ENCODE measurements around the gene PLA2G7.

The PLA2G7 gene

DNA sequence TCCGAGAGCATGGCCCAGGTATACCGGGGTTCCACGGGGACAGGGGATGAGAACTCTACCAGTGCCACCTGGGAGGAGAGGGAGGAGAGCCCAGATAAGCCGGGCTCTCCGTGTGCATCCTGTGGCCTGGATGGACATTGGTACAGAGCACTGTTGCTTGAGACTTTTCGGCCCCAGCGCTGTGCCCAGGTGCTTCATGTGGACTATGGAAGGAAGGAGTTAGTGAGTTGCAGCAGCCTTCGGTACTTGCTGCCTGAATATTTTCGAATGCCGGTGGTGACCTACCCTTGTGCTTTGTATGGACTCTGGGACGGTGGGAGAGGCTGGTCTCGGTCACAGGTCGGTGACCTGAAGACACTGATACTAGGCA lies 46.2 kb downstream of the PLA2G7 start:
- DNase-seq (ENCODE audit: low read depth in 1 of 2, low spot score in 1 of 2), result no peak

DNA sequence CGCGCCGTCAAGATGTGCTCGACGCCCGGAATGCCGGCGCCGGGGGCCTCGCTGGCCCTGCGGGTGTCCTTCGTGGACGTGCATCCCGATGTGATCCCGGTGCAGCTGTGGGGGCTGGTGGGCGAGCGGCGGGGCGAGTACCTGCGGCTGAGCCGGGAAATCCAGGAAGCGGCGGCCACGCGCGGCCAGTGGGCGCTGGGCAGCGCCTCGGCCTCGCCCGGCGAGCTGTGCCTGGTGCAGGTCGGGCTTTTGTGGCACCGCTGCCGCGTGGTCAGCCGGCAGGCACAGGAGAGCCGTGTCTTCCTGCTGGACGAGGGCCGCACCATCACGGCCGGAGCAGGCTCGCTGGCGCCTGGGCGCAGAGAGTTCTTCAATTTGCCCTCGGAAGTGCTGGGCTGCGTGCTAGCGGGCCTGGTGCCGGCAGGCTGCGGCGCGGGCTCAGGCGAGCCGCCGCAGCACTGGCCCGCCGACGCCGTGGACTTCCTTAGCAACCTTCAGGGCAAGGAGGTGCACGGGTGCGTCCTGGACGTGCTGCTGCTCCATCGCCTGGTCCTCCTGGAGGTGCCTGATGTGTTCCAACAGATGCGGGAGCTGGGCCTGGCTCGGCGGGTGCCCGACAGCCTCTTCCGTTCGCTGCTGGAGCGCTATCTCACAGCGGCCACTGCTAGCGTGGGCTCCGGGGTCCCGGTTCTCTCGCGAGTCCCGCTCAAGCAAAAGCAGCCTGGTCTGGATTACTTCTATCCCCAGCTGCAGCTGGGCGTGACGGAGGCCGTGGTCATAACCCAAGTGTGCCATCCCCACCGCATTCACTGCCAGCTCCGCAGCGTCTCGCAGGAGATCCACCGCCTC lies 46.8 kb downstream of the PLA2G7 start:
- no peak for DNase-seq (ENCODE audit: low read depth in 1 of 2, low spot score in 1 of 2)

DNA sequence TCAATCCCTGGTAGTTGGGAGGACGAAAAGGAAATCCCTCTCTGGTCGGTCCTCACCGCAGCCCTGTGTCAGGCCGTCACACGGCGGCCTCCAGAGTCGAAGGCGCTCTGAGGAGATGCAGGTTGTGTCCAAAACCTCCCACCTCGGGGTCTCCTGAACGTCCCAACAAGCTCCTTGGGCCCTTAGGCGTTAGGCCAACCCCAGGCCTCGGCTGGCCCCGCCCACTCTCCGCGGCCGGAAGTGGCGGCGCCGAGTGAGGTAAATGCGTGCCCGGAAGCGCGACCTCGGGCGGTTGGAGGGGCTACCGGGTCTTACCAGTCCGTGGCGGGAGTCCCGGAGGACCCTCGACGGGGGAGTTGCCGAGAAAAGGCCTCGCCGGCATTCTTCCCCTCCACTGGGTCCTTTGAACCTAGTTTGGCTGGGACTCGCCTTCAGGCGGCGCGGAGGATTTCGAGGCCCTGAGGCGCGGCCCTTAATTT lies 47.5 kb downstream of the PLA2G7 start, which contains the start of gene TDRD6:
TDRD6 (plus strand) TSS at position 267 of the 479 bp plus-strand sequence. CDS start 244 bp downstream, outside the sequence.
- DNase-seq (ENCODE audit: low read depth in 1 of 2, low spot score in 1 of 2), result no peak

DNA sequence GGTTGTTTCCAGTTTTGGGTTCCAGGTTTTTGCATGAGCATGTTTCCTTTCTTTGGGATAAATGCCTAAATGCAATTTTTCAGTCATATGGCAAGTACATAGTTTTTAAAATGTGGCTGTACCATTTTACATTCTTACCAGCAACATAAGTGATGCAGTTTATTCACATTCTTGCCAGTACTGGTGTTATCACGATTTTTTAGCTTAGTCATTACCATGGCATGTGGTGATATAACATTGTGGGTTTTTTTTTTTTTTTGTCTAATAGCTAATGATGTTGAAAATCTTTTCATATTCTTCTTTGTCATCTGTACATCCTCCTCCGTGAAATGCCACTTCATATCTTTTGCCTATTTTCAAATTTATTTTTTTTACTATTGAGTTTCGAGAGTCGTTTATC lies 50.4 kb downstream of the PLA2G7 start:
- no peak for DNase-seq (ENCODE audit: low read depth in 1 of 2, low spot score in 1 of 2)

DNA sequence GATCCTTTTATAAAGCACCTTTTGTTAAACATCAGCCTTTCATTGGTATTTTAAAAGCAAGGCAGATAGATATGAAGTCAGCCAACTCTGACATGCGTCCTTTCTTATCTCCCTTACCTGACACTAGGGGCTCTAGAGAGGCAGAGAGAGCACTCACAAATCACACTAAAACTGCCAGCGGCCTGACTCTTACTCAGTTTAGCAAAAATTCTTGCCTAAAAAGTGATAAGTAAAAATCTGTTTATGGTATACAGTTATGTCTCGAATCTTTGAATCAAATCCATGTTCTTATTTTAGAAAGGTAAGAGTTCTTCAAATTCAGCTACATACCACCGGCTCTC lies 57.9 kb downstream of the PLA2G7 start:
- DNase-seq (ENCODE audit: low read depth in 1 of 2, low spot score in 1 of 2), result no peak

DNA sequence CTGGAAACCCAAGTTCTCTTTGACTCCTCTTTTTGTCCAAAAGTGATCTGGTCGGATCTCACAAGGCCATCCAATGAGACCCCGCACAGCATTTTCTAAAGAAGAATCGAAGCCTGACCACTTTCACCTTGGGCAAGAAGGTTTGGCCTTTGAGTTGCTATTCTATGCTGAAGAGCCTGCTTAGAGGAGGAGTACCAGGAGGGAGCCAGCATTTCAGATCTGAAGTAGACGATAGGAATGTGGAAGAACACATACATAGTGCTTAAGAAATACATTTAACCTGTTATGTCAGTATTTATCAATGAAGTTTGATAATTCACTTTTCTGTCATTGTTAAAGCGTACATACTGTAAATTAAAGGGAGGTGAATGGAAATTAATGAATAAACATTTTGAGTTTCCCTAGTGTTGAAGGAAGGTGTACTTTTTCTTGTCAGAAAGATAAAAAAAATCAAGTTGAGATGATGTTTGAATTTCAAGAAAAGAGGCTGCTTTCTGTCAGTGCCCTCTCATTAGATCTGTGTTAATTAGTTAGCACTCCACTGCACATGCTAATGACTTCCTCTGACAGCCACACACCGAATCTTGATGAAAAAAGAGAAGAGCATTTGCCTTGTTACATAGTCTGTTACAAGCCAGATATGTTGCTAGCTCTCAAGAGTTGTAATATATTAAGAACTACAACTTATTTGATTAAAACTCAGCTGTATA lies 58.4 kb downstream of the PLA2G7 start:
- DNase-seq (ENCODE audit: low read depth in 1 of 2, low spot score in 1 of 2), result no peak

DNA sequence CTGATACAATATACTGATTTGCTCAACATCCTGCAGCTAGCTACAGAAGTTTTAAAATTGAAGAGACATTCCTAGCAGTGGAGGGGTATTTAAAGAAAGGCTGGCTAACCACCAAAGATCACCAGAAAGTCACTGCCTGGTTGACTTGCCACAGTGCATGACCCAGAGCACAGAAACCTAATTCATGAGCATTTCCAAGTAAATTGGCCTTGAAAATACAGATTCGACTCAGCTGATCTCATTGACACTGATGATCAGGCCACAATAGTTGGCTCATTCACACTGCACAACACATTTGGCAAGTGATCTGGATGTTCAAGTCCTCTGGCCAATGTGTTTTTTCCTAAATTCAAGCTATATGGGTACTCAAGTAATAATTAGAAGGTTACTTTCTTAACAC lies 60.8 kb downstream of the PLA2G7 start:
- DNase-seq (ENCODE audit: low read depth in 1 of 2, low spot score in 1 of 2), result no peak

DNA sequence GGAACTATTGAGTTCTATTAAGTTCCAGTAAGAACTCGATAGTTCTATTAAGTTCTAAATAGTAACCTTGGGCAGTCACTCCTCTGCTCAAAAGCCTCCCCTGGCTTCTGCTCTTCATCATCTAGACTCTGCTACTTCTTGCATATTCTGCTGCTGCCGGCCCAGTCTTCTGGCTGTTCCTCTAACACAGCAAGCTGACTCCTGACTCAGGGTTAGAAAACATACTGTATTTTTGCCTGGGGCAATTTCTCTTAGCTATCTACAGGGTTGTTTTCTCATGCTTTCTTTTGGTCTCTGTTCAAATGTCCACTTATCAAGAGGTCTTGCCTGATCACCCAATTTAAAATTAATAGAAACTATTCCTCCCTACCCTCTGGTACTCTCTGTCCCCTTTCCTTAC lies 67.8 kb downstream of the PLA2G7 start:
- DNase-seq (ENCODE audit: low read depth in 1 of 2, low spot score in 1 of 2), result no peak

DNA sequence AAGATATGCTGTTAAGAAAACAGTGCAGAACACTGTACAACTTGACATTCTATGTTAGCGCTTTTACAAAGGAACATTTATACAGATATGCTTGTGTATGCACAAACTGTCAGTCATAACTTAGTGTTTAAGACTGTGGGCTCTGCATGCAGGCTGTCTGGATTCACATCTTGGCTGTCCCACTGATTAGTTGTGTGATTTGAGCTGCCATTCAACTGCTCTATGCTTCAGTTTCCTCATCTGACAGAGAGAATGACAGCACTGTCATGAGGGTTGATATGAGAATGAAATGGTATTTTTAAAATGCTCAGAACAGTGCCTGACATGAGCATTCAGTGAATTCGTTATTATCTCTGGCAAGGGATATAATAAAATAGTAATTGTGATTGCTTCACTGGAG lies 73.7 kb downstream of the PLA2G7 start:
- DNase-seq (ENCODE audit: low read depth in 1 of 2, low spot score in 1 of 2), result no peak

DNA sequence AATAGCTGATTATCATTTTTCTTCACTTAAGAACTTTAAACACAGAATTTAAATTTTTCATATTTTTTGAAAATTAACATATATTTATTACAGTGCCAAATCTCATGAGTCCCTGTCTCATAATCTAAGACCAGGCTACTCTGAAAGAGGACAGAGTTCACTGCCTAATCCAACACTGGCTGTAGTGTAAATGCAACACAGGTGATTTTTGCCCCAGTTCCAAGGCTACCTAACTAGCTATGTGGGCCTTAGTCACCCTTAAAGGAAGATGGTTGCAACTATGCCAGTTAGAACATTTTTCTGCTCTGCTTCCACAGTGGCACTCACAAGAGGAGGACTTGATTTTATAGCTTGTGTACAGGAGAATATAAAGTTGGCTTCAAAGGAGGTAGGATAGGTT lies 77.5 kb downstream of the PLA2G7 start:
- no peak for DNase-seq (ENCODE audit: low read depth in 1 of 2, low spot score in 1 of 2)

DNA sequence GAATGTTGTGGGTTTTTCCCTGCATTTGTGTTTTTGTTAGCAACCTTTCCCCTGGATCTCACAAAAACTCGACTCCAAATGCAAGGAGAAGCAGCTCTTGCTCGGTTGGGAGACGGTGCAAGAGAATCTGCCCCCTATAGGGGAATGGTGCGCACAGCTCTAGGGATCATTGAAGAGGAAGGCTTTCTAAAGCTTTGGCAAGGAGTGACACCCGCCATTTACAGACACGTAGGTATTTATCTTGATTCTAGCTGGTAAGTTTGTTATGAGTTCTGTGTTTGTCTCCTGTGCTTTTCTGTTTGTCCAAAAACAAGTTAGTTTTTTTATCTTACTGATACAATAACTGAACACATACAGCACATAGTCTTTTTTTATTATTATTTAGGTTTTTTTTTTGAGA lies 79.4 kb downstream of the PLA2G7 start:
- DNase-seq (ENCODE audit: low read depth in 1 of 2, low spot score in 1 of 2), result no peak
